Measurements from ENCODE around the gene RIMS3.

GRCh38 chr1:40706626-40707025 is 41.1 kb upstream of the RIMS3 start:
- TF ChIP-seq CTCF (IDR thresholded peaks at IDR 0.05) (no peak), POLR2A (IDR thresholded peaks at IDR 0.05) (no peak)

All from Peyer's patch (tissue), 4 donors.